HG02970 (cell line): Measurements from ENCODE around the gene CYREN.

ENCODE experiments used
- ATAC-seq: cut with Tn5 transposase; IDR thresholded peaks from one replicate; pipeline ENCODE4 v1.9.1; 2021; ENCODE audit warnings: mild to moderate bottlenecking, moderate library complexity, moderate number of reproducible peaks; ENCODE audit not compliant: unreplicated experiment, low FRiP score

The CYREN gene

DNA sequence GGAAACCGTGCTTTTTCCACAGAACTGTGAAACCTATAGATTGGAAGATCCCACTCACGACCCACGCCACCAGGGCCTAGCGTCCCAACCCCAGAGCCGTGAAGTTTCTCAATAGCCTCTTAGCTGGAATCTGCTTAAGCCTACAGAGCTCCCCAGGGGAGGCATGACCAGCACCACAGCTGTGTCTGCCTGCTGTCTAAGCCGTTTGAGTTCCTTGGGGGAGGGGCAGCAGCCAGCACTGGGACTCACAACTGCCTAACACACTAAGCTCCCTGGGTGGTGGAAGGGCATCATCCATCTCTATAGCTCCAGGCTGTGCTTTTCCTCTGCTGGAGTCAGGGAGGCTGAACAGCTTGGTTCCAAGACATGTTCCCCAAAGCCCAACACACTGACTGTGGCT lies 48.6 kb downstream of the CYREN start:
- ATAC-seq: no peak

DNA sequence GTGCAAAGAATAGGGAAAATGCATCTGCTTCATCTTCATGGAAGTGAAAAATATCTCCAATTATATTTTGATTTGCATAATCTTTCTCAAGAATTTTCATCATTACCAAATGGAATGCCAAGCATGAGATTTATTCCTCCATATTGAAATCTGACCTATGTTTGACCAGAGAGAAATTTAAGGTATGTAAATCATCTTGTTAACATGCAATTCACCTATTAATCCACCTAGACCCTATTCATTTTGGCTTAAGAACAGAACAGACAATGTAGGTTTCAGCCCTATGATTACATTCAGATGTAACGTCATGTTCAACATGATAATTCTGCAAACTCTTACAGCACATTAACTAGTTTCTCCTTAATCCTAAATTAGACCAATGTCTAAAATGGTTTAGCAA lies 53.4 kb downstream of the CYREN start:
- ATAC-seq: no peak
